ENCODE data around the gene SLC25A36.

The SLC25A36 gene

GRCh38 chr3:140941434-140942220 lies at the start of gene SLC25A36:
Gene SLC25A36 (plus strand): TSS chr3:140941836. CDS start chr3:140942055, 219 bp downstream.
- Histone ChIP-seq H3K36me3 (ENCODE audit: control insufficient read depth in 1 of 2, insufficient read depth in 2 of 2, low read length in 2 of 2) (peaks cover 0 to 5% of the 10 kb centered on the region in 2 donors), H3K9me3 (ENCODE audit: control insufficient read depth in 1 of 2, low read length in 2 of 2) (no peaks in the 10 kb centered on the region), H3K27me3 (ENCODE audit: low read depth, low read length) (no peaks in the 10 kb centered on the region), H3K4me1 (ENCODE audit: control insufficient read depth in 1 of 2, insufficient read depth in 2 of 2, low read length in 2 of 2) (peaks cover 23 to 33% of the 10 kb centered on the region in 2 donors), H3K27ac (ENCODE audit: low read length) (peak within 1 kb of the TSS; percentile 96), H3K4me3 (ENCODE audit: low read depth in 1 of 2, low read length in 2 of 2) (peak within 1 kb of the TSS; percentile 88 to 97)

- Histone ChIP-seq H3K4me1 (ENCODE audit: control insufficient read depth in 1 of 2, insufficient read depth in 2 of 2, low read length in 2 of 2) (no peaks in the 10 kb centered on the region), H3K36me3 (ENCODE audit: control insufficient read depth in 1 of 2, insufficient read depth in 2 of 2, low read length in 2 of 2) (no peaks in the 10 kb centered on the region), H3K9me3 (ENCODE audit: control insufficient read depth in 1 of 2, low read length in 2 of 2) (no peaks in the 10 kb centered on the region), H3K27me3 (ENCODE audit: low read depth, low read length) (no peaks in the 10 kb centered on the region), H3K4me3 (ENCODE audit: low read depth in 1 of 2, low read length in 2 of 2) (no peak overlapping the region), H3K27ac (ENCODE audit: low read length) (no peak overlapping the region)
Observed at GRCh38 chr3:140896997-140897396, 44.6 kb upstream of the SLC25A36 start.

- no peak overlapping the region for H3K4me3 ChIP-seq (ENCODE audit: low read depth in 1 of 2, low read length in 2 of 2)
- H3K4me1 ChIP-seq (ENCODE audit: control insufficient read depth in 1 of 2, insufficient read depth in 2 of 2, low read length in 2 of 2), result no peaks in the 10 kb centered on the region
- no peaks in the 10 kb centered on the region for H3K27me3 ChIP-seq (ENCODE audit: low read depth, low read length)
- no peak overlapping the region for H3K27ac ChIP-seq (ENCODE audit: low read length)
- no peaks in the 10 kb centered on the region for H3K9me3 ChIP-seq (ENCODE audit: control insufficient read depth in 1 of 2, low read length in 2 of 2)
- H3K36me3 ChIP-seq (ENCODE audit: control insufficient read depth in 1 of 2, insufficient read depth in 2 of 2, low read length in 2 of 2), result no peaks in the 10 kb centered on the region
Observed at GRCh38 chr3:140898340-140899180, 43.1 kb upstream of the SLC25A36 start.

- Histone ChIP-seq H3K4me3 (ENCODE audit: low read depth in 1 of 2, low read length in 2 of 2) (no peak overlapping the region), H3K27ac (ENCODE audit: low read length) (no peak overlapping the region), H3K9me3 (ENCODE audit: control insufficient read depth in 1 of 2, low read length in 2 of 2) (no peaks in the 10 kb centered on the region), H3K36me3 (ENCODE audit: control insufficient read depth in 1 of 2, insufficient read depth in 2 of 2, low read length in 2 of 2) (no peaks in the 10 kb centered on the region), H3K27me3 (ENCODE audit: low read depth, low read length) (no peaks in the 10 kb centered on the region), H3K4me1 (ENCODE audit: control insufficient read depth in 1 of 2, insufficient read depth in 2 of 2, low read length in 2 of 2) (no peaks in the 10 kb centered on the region)
Observed at GRCh38 chr3:140899363-140899762, 42.3 kb upstream of the SLC25A36 start.

GRCh38 chr3:140902791-140903190 lies 38.8 kb upstream of the SLC25A36 start:
- no peak overlapping the region for H3K27ac ChIP-seq (ENCODE audit: low read length)
- no peaks in the 10 kb centered on the region for H3K36me3 ChIP-seq (ENCODE audit: control insufficient read depth in 1 of 2, insufficient read depth in 2 of 2, low read length in 2 of 2)
- H3K27me3 ChIP-seq (ENCODE audit: low read depth, low read length), result no peaks in the 10 kb centered on the region
- H3K9me3 ChIP-seq (ENCODE audit: control insufficient read depth in 1 of 2, low read length in 2 of 2), result no peaks in the 10 kb centered on the region
- H3K4me1 ChIP-seq (ENCODE audit: control insufficient read depth in 1 of 2, insufficient read depth in 2 of 2, low read length in 2 of 2), result no peaks in the 10 kb centered on the region
- no peak overlapping the region for H3K4me3 ChIP-seq (ENCODE audit: low read depth in 1 of 2, low read length in 2 of 2)

GRCh38 chr3:140903196-140903595 lies 38.4 kb upstream of the SLC25A36 start:
- Histone ChIP-seq H3K4me3 (ENCODE audit: low read depth in 1 of 2, low read length in 2 of 2) (no peak overlapping the region), H3K9me3 (ENCODE audit: control insufficient read depth in 1 of 2, low read length in 2 of 2) (no peaks in the 10 kb centered on the region), H3K4me1 (ENCODE audit: control insufficient read depth in 1 of 2, insufficient read depth in 2 of 2, low read length in 2 of 2) (no peaks in the 10 kb centered on the region), H3K27ac (ENCODE audit: low read length) (no peak overlapping the region), H3K36me3 (ENCODE audit: control insufficient read depth in 1 of 2, insufficient read depth in 2 of 2, low read length in 2 of 2) (no peaks in the 10 kb centered on the region), H3K27me3 (ENCODE audit: low read depth, low read length) (no peaks in the 10 kb centered on the region)

- Histone ChIP-seq H3K27ac (ENCODE audit: low read length) (no peak overlapping the region), H3K4me3 (ENCODE audit: low read depth in 1 of 2, low read length in 2 of 2) (no peak overlapping the region), H3K9me3 (ENCODE audit: control insufficient read depth in 1 of 2, low read length in 2 of 2) (no peaks in the 10 kb centered on the region), H3K36me3 (ENCODE audit: control insufficient read depth in 1 of 2, insufficient read depth in 2 of 2, low read length in 2 of 2) (no peaks in the 10 kb centered on the region), H3K4me1 (ENCODE audit: control insufficient read depth in 1 of 2, insufficient read depth in 2 of 2, low read length in 2 of 2) (no peaks in the 10 kb centered on the region), H3K27me3 (ENCODE audit: low read depth, low read length) (no peaks in the 10 kb centered on the region)
Observed at GRCh38 chr3:140904521-140904920, 37.1 kb upstream of the SLC25A36 start.

- Histone ChIP-seq H3K27ac (ENCODE audit: low read length) (no peak overlapping the region), H3K27me3 (ENCODE audit: low read depth, low read length) (no peaks in the 10 kb centered on the region), H3K4me3 (ENCODE audit: low read depth in 1 of 2, low read length in 2 of 2) (no peak overlapping the region), H3K36me3 (ENCODE audit: control insufficient read depth in 1 of 2, insufficient read depth in 2 of 2, low read length in 2 of 2) (no peaks in the 10 kb centered on the region), H3K9me3 (ENCODE audit: control insufficient read depth in 1 of 2, low read length in 2 of 2) (no peaks in the 10 kb centered on the region), H3K4me1 (ENCODE audit: control insufficient read depth in 1 of 2, insufficient read depth in 2 of 2, low read length in 2 of 2) (no peaks in the 10 kb centered on the region)
Observed at GRCh38 chr3:140905559-140905958, 36.1 kb upstream of the SLC25A36 start.

- Histone ChIP-seq H3K27ac (ENCODE audit: low read length) (no peak overlapping the region), H3K4me3 (ENCODE audit: low read depth in 1 of 2, low read length in 2 of 2) (no peak overlapping the region), H3K4me1 (ENCODE audit: control insufficient read depth in 1 of 2, insufficient read depth in 2 of 2, low read length in 2 of 2) (no peaks in the 10 kb centered on the region), H3K27me3 (ENCODE audit: low read depth, low read length) (no peaks in the 10 kb centered on the region), H3K36me3 (ENCODE audit: control insufficient read depth in 1 of 2, insufficient read depth in 2 of 2, low read length in 2 of 2) (no peaks in the 10 kb centered on the region), H3K9me3 (ENCODE audit: control insufficient read depth in 1 of 2, low read length in 2 of 2) (no peaks in the 10 kb centered on the region)
Observed at GRCh38 chr3:140906785-140907184, 34.9 kb upstream of the SLC25A36 start.

GRCh38 chr3:140910860-140911259 lies 30.8 kb upstream of the SLC25A36 start:
- Histone ChIP-seq H3K27me3 (ENCODE audit: low read depth, low read length) (no peaks in the 10 kb centered on the region), H3K27ac (ENCODE audit: low read length) (no peak overlapping the region), H3K4me3 (ENCODE audit: low read depth in 1 of 2, low read length in 2 of 2) (peak overlapping the region in 1 of 2 donors; percentile 19), H3K4me1 (ENCODE audit: control insufficient read depth in 1 of 2, insufficient read depth in 2 of 2, low read length in 2 of 2) (no peaks in the 10 kb centered on the region), H3K36me3 (ENCODE audit: control insufficient read depth in 1 of 2, insufficient read depth in 2 of 2, low read length in 2 of 2) (no peaks in the 10 kb centered on the region), H3K9me3 (ENCODE audit: control insufficient read depth in 1 of 2, low read length in 2 of 2) (no peaks in the 10 kb centered on the region)

GRCh38 chr3:140911822-140912221 lies 29.8 kb upstream of the SLC25A36 start:
- Histone ChIP-seq H3K4me3 (ENCODE audit: low read depth in 1 of 2, low read length in 2 of 2) (no peak overlapping the region), H3K4me1 (ENCODE audit: control insufficient read depth in 1 of 2, insufficient read depth in 2 of 2, low read length in 2 of 2) (no peaks in the 10 kb centered on the region), H3K27me3 (ENCODE audit: low read depth, low read length) (no peaks in the 10 kb centered on the region), H3K9me3 (ENCODE audit: control insufficient read depth in 1 of 2, low read length in 2 of 2) (no peaks in the 10 kb centered on the region), H3K27ac (ENCODE audit: low read length) (no peak overlapping the region), H3K36me3 (ENCODE audit: control insufficient read depth in 1 of 2, insufficient read depth in 2 of 2, low read length in 2 of 2) (no peaks in the 10 kb centered on the region)

Data from muscle layer of duodenum (tissue), 2 donors.